ENCODE measurements around the gene ST6GALNAC3.

GRCh38 chr1:76038287-76039004, 36.1 kb upstream of the ST6GALNAC3 start:
- TF ChIP-seq CTCF (IDR thresholded peaks at IDR 0.05), result no peak
- no peak for TF ChIP-seq EZH2phosphoT487 (IDR thresholded peaks at IDR 0.05)
